ENCODE results near the gene KRT73.
A peak's percentile ranks its signal among the peaks of the same experiment; 100 is the strongest.

KRT73 gene

GRCh38 chr12:52561880-52562449 is 56.4 kb downstream of the KRT73 start:
- ATAC-seq (ENCODE audit: low read depth) (no peak), DNase-seq (ENCODE audit: low spot score) (no peak)
- Histone ChIP-seq H3K27me3 (ENCODE audit: insufficient read depth, poor library complexity, severe bottlenecking) (no peaks in the 10 kb centered on the region), H3K27ac (ENCODE audit: poor library complexity, severe bottlenecking) (no peak overlapping the region), H3K36me3 (ENCODE audit: low read depth) (no peaks in the 10 kb centered on the region), H3K9me3 (ENCODE audit: severe bottlenecking) (no peaks in the 10 kb centered on the region), H3K4me1 (ENCODE audit: insufficient read depth, poor library complexity, severe bottlenecking) (no peaks in the 10 kb centered on the region), H3K4me3 (ENCODE audit: severe bottlenecking) (no peak overlapping the region)
- TF ChIP-seq CTCF (IDR thresholded peaks at IDR 0.05; ENCODE audit: poor library complexity, severe bottlenecking) = peak; percentile 18

- ATAC-seq (ENCODE audit: low read depth) (no peak), DNase-seq (ENCODE audit: low spot score) (no peak)
- no peak for TF ChIP-seq CTCF (IDR thresholded peaks at IDR 0.05; ENCODE audit: poor library complexity, severe bottlenecking)
- Histone ChIP-seq H3K27me3 (ENCODE audit: insufficient read depth, poor library complexity, severe bottlenecking) (no peaks in the 10 kb centered on the region), H3K4me1 (ENCODE audit: insufficient read depth, poor library complexity, severe bottlenecking) (no peaks in the 10 kb centered on the region), H3K9me3 (ENCODE audit: severe bottlenecking) (no peaks in the 10 kb centered on the region), H3K36me3 (ENCODE audit: low read depth) (no peaks in the 10 kb centered on the region), H3K27ac (ENCODE audit: poor library complexity, severe bottlenecking) (no peak overlapping the region), H3K4me3 (ENCODE audit: severe bottlenecking) (no peak overlapping the region)
Observed at GRCh38 chr12:52559979-52560378, 58.4 kb downstream of the KRT73 start.

DNA sequence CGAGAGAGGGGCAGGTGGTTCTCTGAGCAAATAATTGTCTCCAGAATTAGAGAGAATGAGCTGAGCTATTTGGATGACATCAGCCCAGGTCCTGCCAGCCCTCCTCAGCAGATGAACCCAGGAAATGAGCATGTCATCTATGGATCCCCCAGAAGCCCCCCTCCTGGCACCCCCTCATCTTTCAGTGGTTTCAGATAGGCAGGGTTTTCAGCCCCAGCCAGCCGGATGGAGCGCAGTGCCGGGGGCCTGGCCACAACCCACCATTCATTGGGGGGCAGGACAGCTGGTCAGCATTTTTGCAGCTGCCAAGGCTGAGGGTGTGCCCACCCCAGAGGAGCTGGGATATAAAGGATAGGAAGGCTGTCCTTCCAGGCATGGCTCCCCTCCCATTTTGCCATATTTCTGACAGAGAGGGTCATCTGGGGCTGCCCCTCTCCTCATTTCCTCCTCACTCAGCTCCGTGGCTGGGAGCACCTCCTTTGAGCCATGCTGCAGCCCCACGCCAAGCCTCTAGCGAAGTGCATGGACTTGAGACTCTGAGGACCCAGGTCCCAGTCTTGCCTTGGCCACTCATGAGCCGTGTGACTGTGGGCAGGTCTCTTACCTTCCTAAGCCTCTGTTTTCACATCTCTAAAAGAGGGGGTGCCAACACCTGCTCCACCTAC is 59.4 kb downstream of the KRT73 start:
- no peak for DNase-seq (ENCODE audit: low spot score)
- no peaks in the 10 kb centered on the region for H3K36me3 ChIP-seq (ENCODE audit: low read depth)
- no peaks in the 10 kb centered on the region for H3K27me3 ChIP-seq (ENCODE audit: insufficient read depth, poor library complexity, severe bottlenecking)
- no peak for ATAC-seq (ENCODE audit: low read depth)
- TF ChIP-seq CTCF (IDR thresholded peaks at IDR 0.05; ENCODE audit: poor library complexity, severe bottlenecking) = no peak
- H3K4me1 ChIP-seq (ENCODE audit: insufficient read depth, poor library complexity, severe bottlenecking) = no peaks in the 10 kb centered on the region
- no peaks in the 10 kb centered on the region for H3K9me3 ChIP-seq (ENCODE audit: severe bottlenecking)
- no peak overlapping the region for H3K27ac ChIP-seq (ENCODE audit: poor library complexity, severe bottlenecking)
- H3K4me3 ChIP-seq (ENCODE audit: severe bottlenecking) = no peak overlapping the region

Data from RWPE2 (cell line).